ENCODE results near the gene CPSF2.

The CPSF2 gene

GRCh38 chr14:92121670-92122350 lies at the start of gene CPSF2, which contains the start of gene NDUFB1:
TSS of gene CPSF2 (plus strand) at chr14:92121969. CDS start at chr14:92130985, 9,016 bp downstream.
TSS of gene NDUFB1 (minus strand) at chr14:92121706. CDS start at chr14:92117637, 4,069 bp downstream.
- peak within 1 kb of the TSS; percentile 60 for H3K27ac ChIP-seq (ENCODE audit: low read depth, low read length)
- H4K20me1 ChIP-seq (ENCODE audit: control insufficient read depth, insufficient read depth, low read depth, low read length): 0 out of 2 replicates have a peak, but pooled peaks cover 1% of the 10 kb centered on the region
- peak within 1 kb of the TSS; percentile 98 for H3K4me3 ChIP-seq (ENCODE audit: low read length)
- peaks cover 80% of the 10 kb centered on the region for H3K79me2 ChIP-seq (ENCODE audit: control insufficient read depth, low read length)
- no peaks in the 10 kb centered on the region for H3K27me3 ChIP-seq (ENCODE audit: control insufficient read depth, low read length)
- no peaks in the 10 kb centered on the region for H3F3A ChIP-seq (ENCODE audit: control insufficient read depth, insufficient read depth)
- peaks cover 82% of the 10 kb centered on the region for H3K36me3 ChIP-seq (ENCODE audit: control insufficient read depth, low read length)
- TF ChIP-seq CTCF (IDR thresholded peaks at IDR 0.05; ENCODE audit: low read depth, low read length, poor library complexity, severe bottlenecking) (no peak), EZH2phosphoT487 (IDR thresholded peaks at IDR 0.05; ENCODE audit: borderline replicate concordance, low read length) (no peak)
- peak within 1 kb of the TSS; percentile 80 for H3K4me2 ChIP-seq (ENCODE audit: low read length)
- H3K9me2 ChIP-seq (replicated peaks; ENCODE audit: control insufficient read depth, low read length): no peaks in the 10 kb centered on the region
- H3K4me1 ChIP-seq (ENCODE audit: control insufficient read depth, low read length): peaks cover 32% of the 10 kb centered on the region
- no peaks in the 10 kb centered on the region for H3K9me3 ChIP-seq (ENCODE audit: control insufficient read depth, insufficient read depth, low read length)

GRCh38 chr14:92074555-92074954 lies 47.2 kb upstream of the CPSF2 start:
- H3F3A ChIP-seq (ENCODE audit: control insufficient read depth, insufficient read depth): no peaks in the 10 kb centered on the region
- H3K27ac ChIP-seq (ENCODE audit: low read depth, low read length): no peak overlapping the region
- no peak overlapping the region for H3K4me2 ChIP-seq (ENCODE audit: low read length)
- TF ChIP-seq CTCF (IDR thresholded peaks at IDR 0.05; ENCODE audit: low read depth, low read length, poor library complexity, severe bottlenecking): no peak
- no peak for TF ChIP-seq EZH2phosphoT487 (IDR thresholded peaks at IDR 0.05; ENCODE audit: borderline replicate concordance, low read length)
- H3K36me3 ChIP-seq (ENCODE audit: control insufficient read depth, low read length): peaks cover 23% of the 10 kb centered on the region
- H3K9me2 ChIP-seq (replicated peaks; ENCODE audit: control insufficient read depth, low read length): no peaks in the 10 kb centered on the region
- H3K4me3 ChIP-seq (ENCODE audit: low read length): no peak overlapping the region
- H4K20me1 ChIP-seq (ENCODE audit: control insufficient read depth, insufficient read depth, low read depth, low read length): no peaks in the 10 kb centered on the region
- no peaks in the 10 kb centered on the region for H3K4me1 ChIP-seq (ENCODE audit: control insufficient read depth, low read length)
- H3K79me2 ChIP-seq (ENCODE audit: control insufficient read depth, low read length): no peaks in the 10 kb centered on the region
- H3K9me3 ChIP-seq (ENCODE audit: control insufficient read depth, insufficient read depth, low read length): no peaks in the 10 kb centered on the region
- no peaks in the 10 kb centered on the region for H3K27me3 ChIP-seq (ENCODE audit: control insufficient read depth, low read length)

GRCh38 chr14:92088494-92088893 lies 33.3 kb upstream of the CPSF2 start:
- Histone ChIP-seq H3F3A (ENCODE audit: control insufficient read depth, insufficient read depth) (no peaks in the 10 kb centered on the region), H3K27me3 (ENCODE audit: control insufficient read depth, low read length) (no peaks in the 10 kb centered on the region), H4K20me1 (ENCODE audit: control insufficient read depth, insufficient read depth, low read depth, low read length) (no peaks in the 10 kb centered on the region), H3K27ac (ENCODE audit: low read depth, low read length) (no peak overlapping the region), H3K4me1 (ENCODE audit: control insufficient read depth, low read length) (no peaks in the 10 kb centered on the region), H3K9me3 (ENCODE audit: control insufficient read depth, insufficient read depth, low read length) (no peaks in the 10 kb centered on the region), H3K79me2 (ENCODE audit: control insufficient read depth, low read length) (no peaks in the 10 kb centered on the region), H3K9me2 (replicated peaks; ENCODE audit: control insufficient read depth, low read length) (no peaks in the 10 kb centered on the region), H3K36me3 (ENCODE audit: control insufficient read depth, low read length) (peaks cover 7% of the 10 kb centered on the region), H3K4me3 (ENCODE audit: low read length) (no peak overlapping the region), H3K4me2 (ENCODE audit: low read length) (no peak overlapping the region)
- TF ChIP-seq EZH2phosphoT487 (IDR thresholded peaks at IDR 0.05; ENCODE audit: borderline replicate concordance, low read length) (no peak), CTCF (IDR thresholded peaks at IDR 0.05; ENCODE audit: low read depth, low read length, poor library complexity, severe bottlenecking) (no peak)
